Measurements from ENCODE around the gene SEMA4B.

DNA sequence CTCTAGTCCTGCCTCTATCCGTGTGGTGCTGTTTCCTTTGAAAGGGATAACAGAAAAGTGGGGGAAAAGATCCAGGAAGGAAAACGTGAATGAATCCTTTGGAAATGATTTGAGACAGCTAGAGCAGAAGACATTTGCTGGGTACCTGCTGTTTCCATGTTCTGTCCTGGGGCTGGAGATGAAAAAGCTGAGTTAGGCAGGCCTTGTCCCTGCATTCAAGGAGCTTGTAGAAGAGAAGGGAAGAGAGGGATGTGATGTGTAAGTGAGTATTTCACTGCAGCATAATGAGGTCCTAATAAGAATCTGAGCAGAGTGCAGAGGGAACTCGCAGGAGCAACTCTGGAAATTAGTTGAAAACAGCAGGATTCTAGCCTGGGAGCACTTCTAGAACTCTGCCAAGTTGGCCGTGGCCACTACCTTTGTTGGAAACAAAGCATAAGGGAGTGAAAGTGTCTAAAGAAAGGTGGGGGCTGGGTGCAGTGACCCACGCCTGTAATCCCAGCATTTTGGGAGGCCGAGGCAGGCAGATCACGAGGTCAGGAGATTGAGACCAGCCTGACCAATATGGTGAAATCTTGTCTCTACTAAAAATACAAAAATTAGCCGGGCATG lies 13.8 kb upstream of the SEMA4B start:
- TF ChIP-seq CTCF (IDR thresholded peaks at IDR 0.05; ENCODE audit: insufficient read depth, low read length, poor library complexity, severe bottlenecking) (no peak), EZH2phosphoT487 (conservative IDR thresholded peaks at IDR 0.05; ENCODE audit: low read length) (no peak)
